HL-60 (cell line): ENCODE results near the gene SLC7A1.

ENCODE experiments used
- DNase-seq, 2 experiments: peaks; one replicate each; pipeline ENCODE4 v3.0.0-alpha.2; 2010 to 2020; ENCODE audit warnings: low read depth in 1 of 2, low spot score in 1 of 2
- H3K27ac ChIP-seq: fragments of 250-450 bp; sonication (Bioruptor Pico); replicated peaks from 2 replicates; pipeline ENCODE4 v1.5.1; 2020; ENCODE audit warnings: mild to moderate bottlenecking, moderate library complexity
- H3K27me3 ChIP-seq: fragments of 250-450 bp; sonication (Bioruptor Pico); 2 replicates; pipeline ENCODE4 v1.5.1; 2021; ENCODE audit warnings: mild to moderate bottlenecking, moderate library complexity; ENCODE audit not compliant: insufficient read depth, poor library complexity, severe bottlenecking
- H3K4me3 ChIP-seq: replicated peaks from 2 replicates; pipeline ENCODE4 v1.5.1; 2011; ENCODE audit warnings: mild to moderate bottlenecking, control low read depth, low read length; ENCODE audit not compliant: insufficient read depth
- CTCF ChIP-seq: IDR thresholded peaks from one replicate; pipeline ENCODE4 v1.5.1; 2011; ENCODE audit warnings: low read length, control low read depth, inconsistent platforms; ENCODE audit not compliant: insufficient read depth
- GABPA ChIP-seq: IDR thresholded peaks from 2 replicates; pipeline ENCODE4 v1.6.1; 2012; ENCODE audit warnings: low read depth
- POLR2AphosphoS5 ChIP-seq: IDR thresholded peaks from 2 replicates; pipeline ENCODE4 v1.6.1; 2012; ENCODE audit warnings: low read depth
- REST ChIP-seq: IDR thresholded peaks from 2 replicates; pipeline ENCODE4 v1.6.1; 2012; ENCODE audit warnings: low read depth; ENCODE audit not compliant: insufficient replicate concordance
- SPI1 ChIP-seq: IDR thresholded peaks from 2 replicates; pipeline ENCODE4 v1.6.1; 2012; ENCODE audit warnings: low read depth, mild to moderate bottlenecking, borderline replicate concordance

The SLC7A1 gene

GRCh38 chr13:29508876-29509252 is 86.6 kb downstream of the SLC7A1 start:
- no peak overlapping the region for H3K4me3 ChIP-seq
- no peaks in the 10 kb centered on the region for H3K27me3 ChIP-seq
- no peak for DNase-seq
- TF ChIP-seq CTCF, result no peak
- TF ChIP-seq GABPA, result no peak
- TF ChIP-seq SPI1, result no peak
- no peak for TF ChIP-seq REST
- no peak for TF ChIP-seq POLR2AphosphoS5
- H3K27ac ChIP-seq, result no peak overlapping the region

- DNase-seq, result peak; percentile 55 to 76
- no peaks in the 10 kb centered on the region for H3K27me3 ChIP-seq
- TF ChIP-seq REST, result no peak
- no peak; the same call in none of the 2 replicates for TF ChIP-seq POLR2AphosphoS5
- peak; percentile 98 for TF ChIP-seq CTCF
- no peak for TF ChIP-seq GABPA
- no peak for TF ChIP-seq SPI1
- H3K4me3 ChIP-seq, result no peak overlapping the region
- H3K27ac ChIP-seq, result no peak overlapping the region
Observed at GRCh38 chr13:29508130-29508875, 87.2 kb downstream of the SLC7A1 start.

GRCh38 chr13:29507356-29507755 is 88.1 kb downstream of the SLC7A1 start:
- TF ChIP-seq GABPA (no peak), SPI1 (no peak), REST (no peak), POLR2AphosphoS5 (no peak), CTCF (no peak)
- Histone ChIP-seq H3K4me3 (no peak overlapping the region), H3K27ac (no peak overlapping the region), H3K27me3 (no peaks in the 10 kb centered on the region)
- DNase-seq, result no peak
